GM19099 (cell line): ENCODE data around the gene NECTIN4.

Source experiments
- POLR2A ChIP-seq: IDR thresholded peaks from 3 replicates; pipeline ENCODE4 v1.6.1; 2011; ENCODE audit warnings: low read depth; ENCODE audit not compliant: insufficient read length; ENCODE audit errors: extremely low read depth

Gene NECTIN4

DNA sequence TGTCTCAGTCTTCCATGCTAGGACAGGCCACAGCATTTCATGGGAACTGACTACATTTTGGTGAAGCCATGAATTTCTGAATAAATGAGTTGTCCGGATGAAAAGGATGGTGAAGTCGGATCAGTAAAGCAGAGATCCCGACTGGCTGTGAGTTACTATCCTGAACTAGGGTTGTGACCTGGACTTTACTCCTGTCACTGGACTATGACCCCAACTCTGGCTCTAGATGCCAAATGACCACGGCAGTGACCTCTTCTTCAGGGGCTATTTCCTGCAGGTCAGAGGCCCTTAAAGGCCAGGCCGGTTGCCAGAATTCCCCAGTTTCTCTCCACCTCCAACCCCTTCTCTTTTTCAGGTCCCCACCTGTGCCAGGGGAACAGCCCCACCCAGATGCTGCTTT lies 1.7 kb upstream of the NECTIN4 start:
- TF ChIP-seq POLR2A: no peak

DNA sequence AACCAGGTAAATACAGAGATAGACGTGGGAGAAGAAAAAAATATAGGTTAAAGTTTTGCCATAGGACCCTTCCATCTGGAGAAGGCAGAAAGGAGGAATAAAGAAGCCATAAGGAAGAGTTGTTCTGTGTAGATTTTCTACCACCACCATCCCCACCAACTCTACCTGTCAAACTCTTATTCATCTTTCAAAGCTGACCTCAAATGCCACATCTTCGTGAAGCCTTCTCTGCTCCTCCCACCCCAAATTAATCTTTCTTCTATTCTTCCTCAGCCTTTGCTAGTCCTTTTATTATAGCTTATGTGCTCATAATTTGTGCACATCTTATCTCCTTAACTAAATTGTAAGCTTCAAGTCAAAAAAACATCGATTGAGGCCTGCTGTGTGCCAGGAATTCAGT lies 1.3 kb upstream of the NECTIN4 start:
- no peak for TF ChIP-seq POLR2A

DNA sequence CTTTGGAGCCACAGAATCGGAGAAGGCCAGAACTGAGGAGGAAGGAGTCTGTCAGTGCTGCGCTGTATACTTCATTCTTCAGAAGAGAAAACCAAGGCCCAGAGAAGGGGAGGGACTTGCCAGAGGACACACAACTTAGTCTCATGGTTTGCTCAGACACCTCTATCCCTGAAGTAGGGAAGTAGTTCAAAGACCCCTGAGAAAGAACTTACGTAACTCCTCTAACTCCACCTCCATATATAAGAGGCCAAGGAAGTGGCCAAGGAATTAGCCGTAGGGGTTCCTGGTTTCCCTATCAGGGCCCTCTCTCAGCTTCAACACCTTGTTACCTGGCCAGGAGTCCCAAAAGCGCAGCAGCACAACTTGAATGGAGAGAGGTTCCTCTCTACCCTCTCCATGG lies 580 bp upstream of the NECTIN4 start:
- TF ChIP-seq POLR2A: no peak

DNA sequence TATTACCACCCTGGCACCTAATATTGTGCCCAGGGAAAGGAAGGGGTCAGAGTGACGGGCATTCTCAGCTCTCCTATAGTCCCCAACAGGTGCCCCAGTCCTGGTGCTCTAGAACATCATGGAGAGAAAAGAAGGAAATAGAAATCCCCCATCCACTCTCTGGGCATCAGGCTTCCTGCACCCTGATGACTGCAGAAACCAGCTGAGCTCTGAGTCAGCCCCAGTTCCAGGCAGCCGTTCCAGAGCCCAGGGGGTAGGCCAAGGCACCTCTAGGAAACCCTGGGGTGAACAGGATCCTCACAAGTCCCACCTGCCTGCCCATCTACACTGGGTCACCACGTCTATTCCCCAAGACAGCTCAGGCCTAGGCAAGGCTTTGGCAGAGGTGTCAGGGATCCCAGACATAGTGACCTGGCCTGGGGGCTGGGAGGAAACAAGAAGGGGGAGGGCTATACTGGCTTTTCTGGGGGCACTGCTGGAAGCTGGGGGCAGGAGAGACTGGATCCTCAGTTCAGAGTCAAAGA lies 709 bp downstream of the NECTIN4 start:
- TF ChIP-seq POLR2A: no peak

DNA sequence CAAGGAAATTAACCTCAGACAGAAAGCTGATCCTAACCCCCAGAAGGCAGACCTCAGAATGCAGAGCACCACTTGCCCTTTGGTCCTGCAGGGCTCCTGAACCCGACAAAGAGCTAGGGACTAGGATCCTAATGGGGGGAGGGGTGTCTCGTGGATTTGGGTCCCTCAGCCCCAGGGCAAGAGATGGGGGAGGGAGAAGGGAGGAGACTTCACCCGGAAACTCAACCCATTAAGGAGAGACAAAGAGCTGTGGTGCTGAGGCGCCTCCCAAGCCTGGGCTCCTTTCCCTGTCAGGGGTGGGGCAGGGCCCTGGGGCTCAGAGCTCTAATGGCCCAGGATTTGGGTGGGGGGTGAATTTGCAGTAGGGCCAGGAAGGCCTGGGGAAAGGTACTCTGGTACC lies 2.9 kb downstream of the NECTIN4 start:
- TF ChIP-seq POLR2A: no peak

DNA sequence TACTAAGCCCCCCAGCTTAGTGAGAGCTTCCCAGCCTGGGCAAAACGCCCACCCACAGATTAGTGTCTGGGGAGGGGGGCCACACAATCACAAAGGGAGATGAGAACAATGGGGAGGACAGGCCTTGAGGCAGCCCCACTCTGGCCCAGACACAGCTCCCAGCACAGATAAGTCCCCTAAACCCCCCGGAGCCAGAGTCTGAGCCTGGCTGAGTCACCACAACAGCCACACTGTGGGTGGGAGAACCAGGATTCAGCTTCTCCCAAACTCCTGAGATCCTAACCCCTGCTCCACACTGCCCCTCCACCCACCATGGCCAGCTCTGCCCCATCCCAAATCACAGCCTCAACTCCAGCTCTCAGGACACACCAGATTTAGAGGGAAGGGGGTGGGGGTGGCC lies 4.2 kb downstream of the NECTIN4 start:
- no peak for TF ChIP-seq POLR2A

DNA sequence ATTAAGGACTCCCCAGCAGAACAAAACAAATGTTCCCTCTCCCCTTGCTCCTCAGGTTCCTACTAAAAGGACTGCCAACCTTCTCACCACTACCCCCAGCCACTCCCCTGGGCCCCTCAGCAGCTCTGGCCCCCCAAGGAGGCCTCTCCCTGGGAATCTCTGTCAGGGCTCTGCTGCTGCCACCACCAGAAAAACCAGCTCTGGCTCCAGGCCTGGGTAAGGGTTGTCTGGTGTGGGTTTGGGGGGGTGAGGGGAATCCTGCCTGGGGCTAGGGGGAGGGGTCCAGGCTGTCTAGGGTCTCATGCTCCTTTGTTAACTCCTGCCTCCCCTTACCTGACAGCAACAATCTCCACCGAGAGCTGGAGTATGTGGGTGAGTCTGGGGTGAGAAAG lies 4.8 kb downstream of the NECTIN4 start:
- TF ChIP-seq POLR2A: no peak

DNA sequence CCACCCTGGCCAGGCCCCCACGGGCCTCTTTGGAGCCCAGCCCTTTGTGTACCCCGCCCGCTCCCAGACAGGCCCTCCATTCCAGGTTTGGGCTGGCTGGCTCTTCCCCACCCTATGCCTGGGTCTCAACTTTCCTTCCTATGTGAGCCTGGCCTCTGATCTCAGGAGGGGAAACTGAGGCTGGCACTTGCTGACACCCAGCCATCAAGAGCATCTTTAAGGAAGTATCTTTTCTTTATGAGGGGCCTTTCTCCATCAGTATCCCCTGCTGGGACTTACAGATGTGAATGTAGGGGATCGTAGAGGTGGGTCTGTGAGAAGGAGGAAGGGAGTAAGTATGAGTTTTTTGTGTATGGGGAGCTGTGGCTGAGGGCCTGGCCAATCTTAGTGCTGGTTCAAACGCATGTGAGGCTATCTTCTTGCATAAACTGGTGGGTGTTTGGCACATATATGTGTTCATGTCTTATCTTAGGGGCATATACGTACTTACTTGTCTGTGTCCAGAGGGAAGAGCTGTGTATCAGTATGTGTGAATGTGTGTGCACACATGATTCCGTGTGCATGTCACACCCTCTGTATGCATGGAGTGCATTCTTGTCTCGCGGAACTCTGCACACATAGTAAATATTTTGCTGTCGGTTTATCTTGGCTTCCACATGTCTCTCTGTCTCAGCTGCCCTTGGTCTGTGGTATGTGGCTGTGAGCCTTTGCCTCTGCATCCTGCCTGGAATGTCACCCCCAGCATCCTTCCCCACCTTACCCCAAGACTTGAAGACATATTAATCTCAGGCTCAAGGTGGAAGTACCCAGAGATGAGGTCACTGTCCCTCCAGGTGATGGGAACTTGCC lies 5.4 kb downstream of the NECTIN4 start:
- no peak for TF ChIP-seq POLR2A

DNA sequence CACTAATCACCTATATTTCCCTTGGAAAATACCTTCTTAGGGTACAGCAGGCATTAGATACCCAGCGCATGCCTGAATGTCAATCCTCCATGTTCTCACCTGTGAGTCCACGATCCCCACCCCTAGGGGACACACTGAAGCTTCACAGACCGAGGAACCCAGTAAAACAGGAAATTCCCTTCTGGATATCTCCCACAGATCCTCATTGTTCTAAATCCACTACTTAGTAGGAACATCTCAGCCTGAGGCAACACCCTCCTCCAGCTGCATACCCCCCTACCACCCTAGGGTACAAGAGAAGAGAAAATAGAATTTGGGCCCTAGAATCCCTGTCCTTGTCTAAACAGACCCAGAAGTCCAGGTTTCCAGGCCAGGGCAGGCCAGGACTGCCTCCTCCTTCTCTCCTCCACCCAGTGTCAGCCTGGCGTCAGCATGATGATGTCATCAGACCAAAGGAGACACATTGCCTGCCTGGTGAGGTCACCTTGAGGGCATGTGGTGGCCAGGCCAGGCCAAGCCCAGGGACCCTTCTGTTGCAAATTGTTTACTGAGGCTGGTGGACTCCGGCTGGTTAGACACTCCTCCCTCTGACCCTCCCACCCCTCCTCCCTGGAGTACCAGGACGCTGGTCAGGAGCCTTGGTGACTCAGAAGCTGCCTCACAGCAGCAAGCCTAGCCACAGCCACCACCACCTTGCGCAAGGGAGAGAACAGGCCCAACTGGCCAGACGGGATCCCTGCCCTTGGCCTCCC lies 6.2 kb downstream of the NECTIN4 start:
- TF ChIP-seq POLR2A: no peak

DNA sequence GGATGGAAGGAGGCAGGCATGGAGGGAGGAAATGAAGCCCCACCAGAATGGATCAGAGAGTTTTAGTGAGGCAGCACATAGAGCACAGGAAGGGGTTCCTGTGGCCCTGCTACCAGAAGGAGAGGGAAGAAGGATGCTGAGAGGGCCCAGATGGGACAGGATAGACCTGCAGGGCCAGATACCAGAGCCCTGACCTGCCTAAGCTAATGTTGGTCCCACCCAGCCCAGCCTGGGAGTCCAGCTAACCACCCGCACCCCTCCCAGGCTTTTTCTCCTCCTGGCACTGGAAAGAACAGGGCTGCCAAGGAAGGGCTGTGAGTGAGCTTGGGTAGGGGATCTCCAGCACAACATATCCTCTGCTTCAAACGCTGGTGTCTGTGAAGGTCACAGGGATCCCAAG lies 6.9 kb downstream of the NECTIN4 start:
- TF ChIP-seq POLR2A: no peak

DNA sequence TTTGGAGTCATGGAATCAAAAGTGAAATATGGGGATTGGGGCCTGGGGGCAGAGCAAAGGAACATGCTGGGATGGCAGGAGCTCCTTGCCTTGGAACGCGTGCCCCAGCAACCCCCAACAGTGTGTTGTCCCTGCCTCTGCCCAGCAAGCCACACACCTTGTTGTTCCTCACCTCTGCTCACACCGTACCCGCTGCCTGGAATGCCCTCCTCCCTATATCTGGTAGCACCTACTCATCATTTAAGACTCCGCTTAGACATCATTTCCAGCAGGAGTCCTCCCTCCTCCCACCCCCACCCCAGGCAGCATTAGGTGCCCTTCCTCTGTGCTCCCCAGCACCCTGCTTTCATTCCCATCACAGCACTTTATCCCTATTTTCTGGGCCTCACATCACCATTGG lies 7.8 kb downstream of the NECTIN4 start:
- TF ChIP-seq POLR2A: no peak

DNA sequence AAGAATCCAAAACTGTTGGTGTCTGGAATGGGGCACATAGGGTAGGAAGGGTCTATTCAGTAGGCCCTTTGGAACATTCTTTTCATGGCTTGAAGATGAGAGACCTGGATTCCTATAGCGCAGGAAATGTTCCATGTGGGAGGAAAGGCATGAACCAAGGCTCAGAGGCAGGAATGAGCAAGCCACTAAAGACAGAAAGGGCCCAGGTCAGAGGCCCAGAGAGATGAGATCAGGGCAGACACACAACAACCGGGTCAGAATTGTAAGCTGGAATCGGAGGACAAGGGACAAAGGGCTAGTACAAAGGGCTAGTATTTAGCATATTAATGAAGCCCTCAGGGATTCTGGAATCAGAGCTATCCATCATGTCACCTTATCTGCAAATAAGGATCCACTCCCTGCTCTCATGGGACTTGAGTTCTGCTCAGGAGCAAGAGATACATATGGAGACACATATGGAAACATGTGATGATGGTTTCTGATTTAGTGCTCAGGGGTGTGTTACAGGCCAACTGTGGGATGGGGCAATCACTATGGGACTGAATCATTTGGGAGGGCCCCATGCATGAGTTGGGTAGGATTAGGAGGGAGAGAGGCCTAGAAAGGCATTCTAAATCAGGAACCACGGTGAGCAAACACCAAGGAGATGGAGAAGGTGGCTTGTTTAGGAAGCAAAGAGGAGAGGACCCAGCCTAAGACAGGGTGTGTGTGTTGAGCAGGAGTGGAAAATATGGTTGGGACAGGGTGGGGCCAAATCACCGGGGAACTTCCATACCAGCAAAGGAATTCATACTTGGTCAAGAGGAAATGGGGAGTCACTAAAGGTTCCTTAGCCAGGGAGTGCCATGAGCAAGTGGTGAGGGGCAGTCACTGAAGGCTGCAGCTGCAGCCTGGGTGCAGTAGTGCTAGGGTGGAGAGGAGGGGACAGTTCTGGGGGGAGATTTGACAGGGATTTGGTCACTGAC lies 8.6 kb downstream of the NECTIN4 start:
- TF ChIP-seq POLR2A: no peak

DNA sequence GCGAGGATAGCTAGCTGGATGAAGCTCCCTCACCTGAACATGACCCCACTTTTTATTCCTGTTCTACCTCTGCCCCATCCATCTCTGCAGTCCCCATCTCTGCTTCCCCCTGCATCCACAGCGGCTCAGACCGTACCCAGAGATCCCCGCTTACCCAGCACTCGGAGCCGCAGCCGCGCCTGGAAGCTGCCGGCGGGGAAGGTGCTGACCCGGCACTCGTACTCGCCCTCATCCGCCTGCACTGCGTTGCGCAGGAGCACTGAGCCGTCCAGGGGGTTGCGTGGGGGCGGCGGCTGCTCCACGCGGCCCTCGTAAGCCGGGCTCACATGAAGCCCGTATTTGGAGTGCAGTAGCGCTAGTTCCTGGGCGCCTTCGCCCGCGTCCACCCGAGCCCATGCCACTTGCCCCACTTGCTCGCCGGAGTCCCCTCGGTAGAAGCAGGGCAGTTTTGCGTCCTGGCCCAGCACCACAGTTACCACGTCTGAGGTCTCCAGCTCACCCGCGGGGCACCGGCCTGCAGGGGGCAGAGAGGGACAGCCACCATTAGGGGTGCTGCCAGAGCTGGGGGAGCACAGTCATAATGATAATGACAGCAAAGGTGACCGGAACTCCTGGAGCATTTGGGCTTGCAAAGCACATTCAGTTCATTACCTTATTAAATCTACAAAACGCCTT lies 9.8 kb downstream of the NECTIN4 start:
- no peak for TF ChIP-seq POLR2A

DNA sequence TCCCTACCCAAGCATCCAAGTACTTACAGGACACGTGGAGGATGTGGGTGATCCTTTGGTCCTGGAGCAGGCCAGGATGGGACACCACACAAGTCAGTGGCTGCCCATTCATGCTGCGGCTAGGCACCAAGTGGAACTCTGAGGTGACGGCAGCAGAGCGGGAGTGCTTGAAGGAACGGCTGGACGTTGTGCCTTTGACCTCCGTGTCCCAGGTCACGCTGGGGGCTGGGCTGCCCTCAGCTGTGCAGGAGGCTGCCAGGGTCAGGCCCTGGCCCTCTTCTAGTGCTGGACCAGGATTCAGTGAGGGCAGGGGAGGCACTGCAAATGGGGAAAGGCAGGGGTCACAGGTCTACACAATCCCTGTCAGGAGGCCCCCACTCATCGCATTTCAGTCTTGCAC lies 11.9 kb downstream of the NECTIN4 start:
- no peak for TF ChIP-seq POLR2A
